ENCODE data around the gene LUZP1.

LUZP1 gene

DNA sequence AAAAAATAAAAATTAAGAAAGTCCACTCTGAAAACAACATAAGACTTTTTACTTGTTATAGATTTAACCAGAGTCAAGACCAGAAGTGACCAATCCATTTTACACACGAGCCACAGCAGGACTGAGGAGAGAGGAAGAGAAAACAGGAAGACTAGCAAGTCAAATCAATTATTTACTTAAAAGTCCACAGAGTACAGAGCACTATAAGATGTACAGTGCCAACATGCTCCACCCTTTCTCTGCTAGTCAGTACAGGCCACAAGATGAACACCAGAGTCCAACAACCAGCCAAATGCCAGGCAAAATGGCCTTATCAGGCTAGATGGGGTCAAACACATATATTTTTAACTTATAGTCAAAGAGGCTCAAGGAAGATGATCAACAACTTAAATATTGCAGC, 19.5 kb downstream of the LUZP1 start:
- Histone ChIP-seq H3K27ac (no peak overlapping the region), H3K4me3 (ENCODE audit: low read depth, low read length) (no peak overlapping the region), H3K27me3 (replicated peaks) (no peaks in the 10 kb centered on the region), H3K36me3 (replicated peaks) (peaks cover 5% of the 10 kb centered on the region)
- no peak for DNase-seq
- no peak for TF ChIP-seq CTCF (IDR thresholded peaks at IDR 0.05; ENCODE audit: low read depth, low read length, missing control alignments)
- in situ Hi-C loops (cut with HindIII; ENCODE audit: low pct_ligation_motif_present, low sequenced_read_pairs): no loop called here

GRCh38 chr1:23148084-23148483, 20.6 kb downstream of the LUZP1 start:
- Histone ChIP-seq H3K36me3 (replicated peaks) (peaks cover 4% of the 10 kb centered on the region), H3K27me3 (replicated peaks) (no peaks in the 10 kb centered on the region), H3K4me3 (ENCODE audit: low read depth, low read length) (no peak overlapping the region), H3K27ac (no peak overlapping the region)
- no peak for DNase-seq
- in situ Hi-C loops (cut with HindIII; ENCODE audit: low pct_ligation_motif_present, low sequenced_read_pairs): no loop called here
- TF ChIP-seq CTCF (IDR thresholded peaks at IDR 0.05; ENCODE audit: low read depth, low read length, missing control alignments): no peak

GRCh38 chr1:23140940-23141596, 27.6 kb downstream of the LUZP1 start:
- no peak for TF ChIP-seq CTCF (IDR thresholded peaks at IDR 0.05; ENCODE audit: low read depth, low read length, missing control alignments)
- in situ Hi-C loops (cut with HindIII; ENCODE audit: low pct_ligation_motif_present, low sequenced_read_pairs): no loop called here
- Histone ChIP-seq H3K27ac (no peak overlapping the region), H3K36me3 (replicated peaks) (peaks cover 7% of the 10 kb centered on the region), H3K27me3 (replicated peaks) (no peaks in the 10 kb centered on the region), H3K4me3 (ENCODE audit: low read depth, low read length) (no peak overlapping the region)
- DNase-seq: no peak

DNA sequence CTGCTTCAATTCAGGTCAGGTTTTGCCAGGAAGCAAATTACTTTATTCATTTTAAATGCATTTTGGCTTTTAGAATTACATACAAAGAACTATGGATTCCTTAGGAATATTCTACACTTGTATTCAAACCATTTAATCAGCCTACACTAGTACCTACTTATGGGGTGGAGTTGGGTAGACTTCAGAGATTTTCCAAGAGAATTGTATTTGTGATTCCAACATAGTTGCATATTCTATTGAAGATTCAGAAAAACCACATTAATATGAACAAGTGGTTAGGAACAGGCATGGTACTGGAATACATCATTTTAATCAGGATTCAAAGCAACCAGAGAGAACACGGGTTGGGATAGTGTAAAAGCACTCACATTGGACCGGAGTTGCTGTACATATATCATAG, 33.4 kb downstream of the LUZP1 start:
- Histone ChIP-seq H3K4me3 (ENCODE audit: low read depth, low read length) (no peak overlapping the region), H3K36me3 (replicated peaks) (peaks cover 3% of the 10 kb centered on the region), H3K27me3 (replicated peaks) (no peaks in the 10 kb centered on the region), H3K27ac (no peak overlapping the region)
- no peak for TF ChIP-seq CTCF (IDR thresholded peaks at IDR 0.05; ENCODE audit: low read depth, low read length, missing control alignments)
- no peak for DNase-seq
- in situ Hi-C loops (cut with HindIII; ENCODE audit: low pct_ligation_motif_present, low sequenced_read_pairs): no loop called here

GRCh38 chr1:23134055-23134454, 34.6 kb downstream of the LUZP1 start:
- H3K36me3 ChIP-seq (replicated peaks): peaks cover 3% of the 10 kb centered on the region
- TF ChIP-seq CTCF (IDR thresholded peaks at IDR 0.05; ENCODE audit: low read depth, low read length, missing control alignments): no peak
- no peak overlapping the region for H3K27ac ChIP-seq
- H3K27me3 ChIP-seq (replicated peaks): no peaks in the 10 kb centered on the region
- H3K4me3 ChIP-seq (ENCODE audit: low read depth, low read length): no peak overlapping the region
- in situ Hi-C loops (cut with HindIII; ENCODE audit: low pct_ligation_motif_present, low sequenced_read_pairs): no loop called here
- DNase-seq: no peak

GRCh38 chr1:23133587-23133986, 35.1 kb downstream of the LUZP1 start:
- H3K36me3 ChIP-seq (replicated peaks): peaks cover 3% of the 10 kb centered on the region
- DNase-seq: no peak
- TF ChIP-seq CTCF (IDR thresholded peaks at IDR 0.05; ENCODE audit: low read depth, low read length, missing control alignments): no peak
- no peaks in the 10 kb centered on the region for H3K27me3 ChIP-seq (replicated peaks)
- no peak overlapping the region for H3K4me3 ChIP-seq (ENCODE audit: low read depth, low read length)
- in situ Hi-C loops (cut with HindIII; ENCODE audit: low pct_ligation_motif_present, low sequenced_read_pairs): no loop called here
- H3K27ac ChIP-seq: no peak overlapping the region
